SIG-M5 treated with dmso at 0.1 percent for 504 hours (cell line): ENCODE data around the gene OR4F6.

ENCODE experiments used
- DNase-seq: peaks from one replicate; lab custom pipeline; 2025; ENCODE audit not compliant: unreplicated experiment; lab: John Stamatoyannopoulos, UW

OR4F6 gene

GRCh38 chr15:101804375-101804774, 1.1 kb downstream of the OR4F6 start:
- DNase-seq: no peak

- no peak for DNase-seq
Observed at GRCh38 chr15:101804941-101805340, 1.6 kb downstream of the OR4F6 start.

- DNase-seq: no peak
Observed at GRCh38 chr15:101805605-101806345, 2.5 kb downstream of the OR4F6 start.

- DNase-seq: no peak
Observed at GRCh38 chr15:101807345-101807945, 4.1 kb downstream of the OR4F6 start.

GRCh38 chr15:101808201-101808600, 4.9 kb downstream of the OR4F6 start:
- no peak for DNase-seq

GRCh38 chr15:101810456-101810855, 7.1 kb downstream of the OR4F6 start:
- DNase-seq: no peak

- DNase-seq: no peak
Observed at GRCh38 chr15:101810876-101811275, 7.6 kb downstream of the OR4F6 start.

- DNase-seq: no peak
Observed at GRCh38 chr15:101811902-101812301, 8.6 kb downstream of the OR4F6 start, which contains the start of gene OR4F15. Gene OR4F15 (plus strand): TSS chr15:101812202. CDS start chr15:101818187, 5,985 bp downstream.

- DNase-seq: no peak
Observed at GRCh38 chr15:101813803-101814534, 10.7 kb downstream of the OR4F6 start.

- DNase-seq: no peak
Observed at GRCh38 chr15:101820781-101821180, 17.5 kb downstream of the OR4F6 start.

- no peak for DNase-seq
Observed at GRCh38 chr15:101827257-101827656, 23.9 kb downstream of the OR4F6 start.

- DNase-seq: no peak
Observed at GRCh38 chr15:101828774-101829173, 25.5 kb downstream of the OR4F6 start.

GRCh38 chr15:101841656-101842055, 38.3 kb downstream of the OR4F6 start:
- DNase-seq: no peak

GRCh38 chr15:101844916-101845315, 41.6 kb downstream of the OR4F6 start:
- DNase-seq: no peak

GRCh38 chr15:101852356-101852755, 49.0 kb downstream of the OR4F6 start:
- no peak for DNase-seq
